Retina (tissue), 1 donor: Measurements from ENCODE around the gene POLR3B.
"Not testable (repeated sequence)": the region's sequence is repeated elsewhere in the genome, so short reads cannot be mapped to it uniquely, and the experiment has no call there.

Source experiments
- DNase-seq: peaks from one replicate; pipeline ENCODE4 v3.0.0-alpha.2; 2016

Gene POLR3B

GRCh38 chr12:106417926-106418910 lies 60.7 kb downstream of the POLR3B start:
- no peak for DNase-seq

GRCh38 chr12:106418970-106419369 lies 61.4 kb downstream of the POLR3B start:
- DNase-seq, result no peak

- DNase-seq, result no peak
Observed at GRCh38 chr12:106423291-106423690, 65.7 kb downstream of the POLR3B start.

- DNase-seq, result no peak
Observed at GRCh38 chr12:106425061-106425702, 67.6 kb downstream of the POLR3B start.

GRCh38 chr12:106427917-106428316 lies 70.4 kb downstream of the POLR3B start:
- no peak for DNase-seq

- DNase-seq, result no peak
Observed at GRCh38 chr12:106428384-106428783, 70.8 kb downstream of the POLR3B start.

GRCh38 chr12:106429043-106429552 lies 71.5 kb downstream of the POLR3B start:
- no peak for DNase-seq

- DNase-seq, result no peak
Observed at GRCh38 chr12:106429636-106430035, 72.1 kb downstream of the POLR3B start.

GRCh38 chr12:106431839-106432411 lies 74.4 kb downstream of the POLR3B start:
- no peak for DNase-seq

GRCh38 chr12:106433055-106433454 lies 75.5 kb downstream of the POLR3B start:
- DNase-seq, result no peak

GRCh38 chr12:106434526-106434925 lies 77.0 kb downstream of the POLR3B start:
- DNase-seq, result no peak

GRCh38 chr12:106436164-106436563 lies 78.6 kb downstream of the POLR3B start:
- DNase-seq, result no peak

- DNase-seq, result no peak
Observed at GRCh38 chr12:106442575-106442974, 85.0 kb downstream of the POLR3B start.

- DNase-seq, result no peak
Observed at GRCh38 chr12:106445053-106445452, 87.5 kb downstream of the POLR3B start.

- DNase-seq, result peak; percentile 38
Observed at GRCh38 chr12:106445959-106446358, 88.4 kb downstream of the POLR3B start.

GRCh38 chr12:106446419-106447092 lies 89.0 kb downstream of the POLR3B start:
- DNase-seq, result peak; percentile 39

GRCh38 chr12:106452309-106452708 lies 94.8 kb downstream of the POLR3B start:
- no peak for DNase-seq

GRCh38 chr12:106455111-106455510 lies 97.6 kb downstream of the POLR3B start:
- DNase-seq, result no peak

GRCh38 chr12:106459124-106459523 lies 101.6 kb downstream of the POLR3B start:
- DNase-seq, result no peak

- no peak for DNase-seq
Observed at GRCh38 chr12:106459534-106459933, 102.0 kb downstream of the POLR3B start.

- no peak for DNase-seq
Observed at GRCh38 chr12:106461730-106462129, 104.2 kb downstream of the POLR3B start.

GRCh38 chr12:106465605-106466004 lies 108.1 kb downstream of the POLR3B start:
- DNase-seq, result not testable (repeated sequence)

GRCh38 chr12:106475662-106476061 lies 118.1 kb downstream of the POLR3B start:
- not testable (repeated sequence) for DNase-seq
